Muscle of leg (tissue), 11 donors: ENCODE results near the gene EXOC4. TPM values are rescaled to one million over a fixed set of nuclear protein-coding genes. Genes with fewer than 3 reads are reported as not detected.

ENCODE experiments used
- DNase-seq: peaks from one replicate; pipeline ENCODE4 v3.0.0; 2013
- H3K27ac ChIP-seq: one replicate; pipeline ENCODE4 v1.5.1; 2013; ENCODE audit warnings: mild to moderate bottlenecking, low read length, control low read depth
- H3K27me3 ChIP-seq: one replicate; pipeline ENCODE4 v1.6.1; 2013; ENCODE audit warnings: low read length; ENCODE audit not compliant: control insufficient read depth, insufficient read depth
- H3K36me3 ChIP-seq: one replicate; pipeline ENCODE4 v1.6.1; 2013; ENCODE audit warnings: low read length; ENCODE audit not compliant: control insufficient read depth, insufficient read depth
- H3K4me1 ChIP-seq: one replicate; pipeline ENCODE4 v1.6.1; 2013; ENCODE audit warnings: low read length; ENCODE audit not compliant: control insufficient read depth, insufficient read depth
- H3K4me3 ChIP-seq: one replicate; pipeline ENCODE4 v1.5.1; 2013; ENCODE audit warnings: low read length, control low read depth
- H3K9me3 ChIP-seq: replicated peaks from 2 replicates; pipeline ENCODE4 v1.6.1; 2013; ENCODE audit warnings: low read depth, low read length; ENCODE audit not compliant: control insufficient read depth
- WGBS: methylation state at CpG from one replicate; pipeline ENCODE4 v1.1.5; 2013; ENCODE audit warnings: missing lambda C conversion rate; ENCODE audit not compliant: insufficient coverage; 5-methylcytosine and 5-hydroxymethylcytosine counted together
- polyA plus RNA-seq, 8 donors: library from polyadenylated mRNA; unstranded; fragments of 120-200 nt; gene quantifications; one replicate each; pipeline versions ENCODE4 v1.2.1 to v1.2.3, GENCODE V29; 2013; ENCODE audit warnings: inconsistent platforms in 1 of 8, low replicate concordance in 1 of 8; ENCODE audit not compliant: insufficient read length in 8 of 8, insufficient read depth in 1 of 8
- total RNA-seq: library from RNA; stranded (reverse); fragments of 120-200 nt; gene quantifications from one replicate; pipeline ENCODE4 v1.2.4, GENCODE V29; 2013

The EXOC4 gene
- total and polyA plus RNA-seq, 9 donors = 37.3 to 64.9 (median 41.1) TPM

DNA sequence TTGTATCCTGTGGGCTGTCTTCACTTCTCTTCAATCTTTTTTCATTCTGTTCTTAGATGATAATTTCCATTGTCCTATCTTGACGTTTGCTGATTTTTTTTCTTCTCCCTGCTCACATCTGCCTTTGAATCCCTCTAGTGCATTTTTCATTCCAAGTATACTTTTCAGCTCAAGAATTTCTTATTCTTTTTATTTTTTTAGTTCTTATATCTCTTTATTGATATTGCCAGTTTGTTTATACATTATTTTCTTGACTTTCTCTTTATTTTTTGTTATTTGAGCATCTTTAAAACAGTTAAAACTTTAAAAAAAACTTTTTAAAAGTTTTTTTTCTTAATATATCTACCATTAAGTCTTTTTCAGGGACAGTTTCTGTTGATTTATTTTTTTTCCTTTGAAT lies 100.9 kb downstream of the EXOC4 start:
- no peak overlapping the region for H3K27ac ChIP-seq
- H3K9me3 ChIP-seq = peaks cover 10% of the 10 kb centered on the region
- peaks cover 5% of the 10 kb centered on the region for H3K36me3 ChIP-seq
- WGBS = no CpG with 5 or more reads among the region's 1 CpG
- DNase-seq = no peak
- no peaks in the 10 kb centered on the region for H3K27me3 ChIP-seq
- H3K4me1 ChIP-seq = no peaks in the 10 kb centered on the region
- no peak overlapping the region for H3K4me3 ChIP-seq

- peaks cover 10% of the 10 kb centered on the region for H3K9me3 ChIP-seq
- no peaks in the 10 kb centered on the region for H3K4me1 ChIP-seq
- DNase-seq = no peak
- WGBS = no CpG with 5 or more reads among the region's 5 CpGs
- peaks cover 5% of the 10 kb centered on the region for H3K36me3 ChIP-seq
- no peak overlapping the region for H3K4me3 ChIP-seq
- no peak overlapping the region for H3K27ac ChIP-seq
- no peaks in the 10 kb centered on the region for H3K27me3 ChIP-seq
Observed at GRCh38 chr7:133354546-133355324, 101.9 kb downstream of the EXOC4 start.

GRCh38 chr7:133355325-133355708 lies 102.4 kb downstream of the EXOC4 start:
- Histone ChIP-seq H3K4me1 (no peaks in the 10 kb centered on the region), H3K9me3 (peaks cover 10% of the 10 kb centered on the region), H3K36me3 (peaks cover 5% of the 10 kb centered on the region), H3K27ac (no peak overlapping the region), H3K27me3 (no peaks in the 10 kb centered on the region), H3K4me3 (no peak overlapping the region)
- no peak for DNase-seq
- no CpG with 5 or more reads among the region's 3 CpGs for WGBS

DNA sequence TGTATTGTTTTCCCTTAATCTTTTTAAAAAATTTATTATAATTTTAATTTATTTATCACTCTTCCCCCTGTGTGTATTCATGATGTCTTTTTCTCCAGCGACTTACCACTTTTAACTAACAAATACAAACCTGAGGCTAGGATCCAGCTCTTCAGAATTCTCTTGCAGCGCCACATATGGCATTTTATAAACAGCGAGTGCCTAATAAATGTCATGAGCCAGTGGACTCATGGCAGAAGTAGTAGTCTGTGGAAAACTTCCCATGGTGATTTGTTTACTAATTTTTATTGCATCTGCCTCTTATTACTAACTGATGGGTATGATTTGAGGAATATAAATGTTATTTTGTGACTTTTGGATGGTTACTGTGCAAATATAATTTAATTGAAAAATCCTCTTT lies 102.9 kb downstream of the EXOC4 start:
- H3K4me3 ChIP-seq = no peak overlapping the region
- no peaks in the 10 kb centered on the region for H3K4me1 ChIP-seq
- H3K27me3 ChIP-seq = no peaks in the 10 kb centered on the region
- peaks cover 5% of the 10 kb centered on the region for H3K36me3 ChIP-seq
- WGBS = 100% methylated on average over 1 of the region's 3 CpGs
- no peak for DNase-seq
- peaks cover 10% of the 10 kb centered on the region for H3K9me3 ChIP-seq
- H3K27ac ChIP-seq = no peak overlapping the region

GRCh38 chr7:133358708-133359107 lies 105.8 kb downstream of the EXOC4 start:
- Histone ChIP-seq H3K36me3 (peaks cover 5% of the 10 kb centered on the region), H3K4me3 (no peak overlapping the region), H3K9me3 (peaks cover under 1% of the 10 kb centered on the region), H3K27ac (no peak overlapping the region), H3K27me3 (no peaks in the 10 kb centered on the region), H3K4me1 (no peaks in the 10 kb centered on the region)
- WGBS = no CpG with 5 or more reads among the region's 3 CpGs
- DNase-seq = peak; percentile 56

GRCh38 chr7:133359449-133359848 lies 106.6 kb downstream of the EXOC4 start:
- peaks cover 5% of the 10 kb centered on the region for H3K36me3 ChIP-seq
- H3K4me3 ChIP-seq = no peak overlapping the region
- H3K4me1 ChIP-seq = no peaks in the 10 kb centered on the region
- no peaks in the 10 kb centered on the region for H3K9me3 ChIP-seq
- no peak for DNase-seq
- no peak overlapping the region for H3K27ac ChIP-seq
- no peaks in the 10 kb centered on the region for H3K27me3 ChIP-seq

DNA sequence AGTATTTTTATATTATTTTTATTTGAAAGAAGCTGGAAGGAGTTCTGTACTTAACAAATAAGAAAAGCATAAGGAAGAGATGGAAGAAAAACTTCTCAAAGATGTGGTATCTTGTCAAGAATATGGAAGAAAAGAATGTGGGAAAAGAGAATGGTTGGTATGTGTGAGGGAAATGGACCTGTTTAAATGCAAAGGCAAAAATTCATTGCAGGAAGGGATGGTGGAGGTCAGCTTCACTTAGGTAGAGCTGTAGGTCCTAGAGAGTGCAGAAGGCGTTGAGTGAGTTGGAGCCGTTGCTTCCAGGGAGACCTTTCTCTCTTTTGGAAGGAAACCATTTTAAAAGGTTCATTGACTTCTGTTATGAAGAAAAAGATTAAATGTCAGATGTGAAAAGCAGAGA lies 107.3 kb downstream of the EXOC4 start:
- H3K27ac ChIP-seq = no peak overlapping the region
- 100% methylated on average over 2 of the region's 2 CpGs for WGBS
- peaks cover 5% of the 10 kb centered on the region for H3K36me3 ChIP-seq
- no peak for DNase-seq
- H3K4me1 ChIP-seq = no peaks in the 10 kb centered on the region
- no peak overlapping the region for H3K4me3 ChIP-seq
- H3K9me3 ChIP-seq = no peaks in the 10 kb centered on the region
- no peaks in the 10 kb centered on the region for H3K27me3 ChIP-seq

- no peak for DNase-seq
- Histone ChIP-seq H3K9me3 (no peaks in the 10 kb centered on the region), H3K36me3 (peaks cover under 1% of the 10 kb centered on the region), H3K27me3 (no peaks in the 10 kb centered on the region), H3K27ac (no peak overlapping the region), H3K4me3 (no peak overlapping the region), H3K4me1 (no peaks in the 10 kb centered on the region)
Observed at GRCh38 chr7:133361806-133362205, 108.9 kb downstream of the EXOC4 start.

GRCh38 chr7:133364959-133365690 lies 112.2 kb downstream of the EXOC4 start:
- no peaks in the 10 kb centered on the region for H3K9me3 ChIP-seq
- H3K4me3 ChIP-seq = no peak overlapping the region
- no peak overlapping the region for H3K27ac ChIP-seq
- H3K27me3 ChIP-seq = no peaks in the 10 kb centered on the region
- no peak for DNase-seq
- no peaks in the 10 kb centered on the region for H3K4me1 ChIP-seq
- 0% methylated on average over 1 of the region's 4 CpGs for WGBS
- H3K36me3 ChIP-seq = no peaks in the 10 kb centered on the region

GRCh38 chr7:133365917-133366316 lies 113.0 kb downstream of the EXOC4 start:
- DNase-seq = no peak
- H3K4me3 ChIP-seq = no peak overlapping the region
- WGBS = no CpG with 5 or more reads among the region's 3 CpGs

More at GRCh38 chr7:133365917-133366316, 113.0 kb downstream of the EXOC4 start:
- H3K4me1 ChIP-seq = no peaks in the 10 kb centered on the region
- H3K36me3 ChIP-seq = no peaks in the 10 kb centered on the region
- no peaks in the 10 kb centered on the region for H3K27me3 ChIP-seq
- H3K27ac ChIP-seq = no peak overlapping the region
- no peaks in the 10 kb centered on the region for H3K9me3 ChIP-seq
